A673 (cell line): Measurements from ENCODE around the gene OR6S1.
"Not testable (repeated sequence)": the region's sequence is repeated elsewhere in the genome, so short reads cannot be mapped to it uniquely, and the experiment has no call there.

Experiments
- CTCF ChIP-seq: fragments of 300-800, 200-600 bp; sonication (generic); conservative IDR thresholded peaks from 2 replicates; pipeline ENCODE4 v1.5.1; 2017; ENCODE audit warnings: low read depth, mild to moderate bottlenecking, antibody characterized with exemption, low read length, moderate library complexity, mixed read lengths
- EZH2 ChIP-seq: fragments of 200-600 bp; sonication (generic); IDR thresholded peaks from 2 replicates; pipeline ENCODE4 v1.6.1; 2017; ENCODE audit warnings: borderline replicate concordance, low read depth, mild to moderate bottlenecking, mixed read lengths, antibody characterized with exemption, low read length; ENCODE audit not compliant: poor library complexity, severe bottlenecking

DNA sequence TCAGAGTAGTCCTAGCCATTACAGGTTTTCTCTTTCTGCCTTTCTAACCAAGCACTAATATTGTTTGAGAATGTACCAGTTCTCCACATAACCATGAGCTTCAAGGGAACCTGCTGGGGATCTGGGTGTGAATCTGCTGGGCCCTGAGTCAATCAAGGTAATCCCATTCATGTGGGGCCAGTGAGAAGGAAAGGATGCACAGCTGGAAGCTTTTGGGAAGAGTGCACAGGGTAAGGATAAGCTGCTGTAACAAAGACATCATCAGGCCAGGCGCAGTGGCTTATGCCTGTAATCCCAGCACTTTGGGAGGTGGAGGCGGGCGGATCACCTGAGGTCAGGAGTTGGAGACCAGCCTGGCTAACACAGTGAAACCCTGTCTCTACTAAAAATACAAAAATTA lies 45.8 kb downstream of the OR6S1 start:
- not testable (repeated sequence) for TF ChIP-seq CTCF, EZH2
